Glutamatergic neuron (in vitro differentiated cells): Measurements from ENCODE around the gene FHIT. TPM values are rescaled to one million over a fixed set of nuclear protein-coding genes. Genes with fewer than 3 reads are reported as not detected.
"Not testable (repeated sequence)": the region's sequence is repeated elsewhere in the genome, so short reads cannot be mapped to it uniquely, and the experiment has no call there.

Experiments
- DNase-seq: peaks from one replicate; pipeline ENCODE4 v3.0.0; 2022
- H3K27ac Mint-ChIP-seq: one replicate; pipeline ENCODE4 v1.8.0; 2020; ENCODE audit warnings: mild to moderate bottlenecking, mixed read lengths, inconsistent platforms; ENCODE audit not compliant: unreplicated experiment
- H3K27me3 Mint-ChIP-seq: one replicate; pipeline ENCODE4 v1.8.0; 2020; ENCODE audit warnings: mild to moderate bottlenecking, moderate library complexity, mixed read lengths, inconsistent platforms; ENCODE audit not compliant: unreplicated experiment
- H3K36me3 Mint-ChIP-seq: one replicate; pipeline ENCODE4 v1.8.0; 2020; ENCODE audit warnings: mild to moderate bottlenecking, mixed read lengths, inconsistent platforms; ENCODE audit not compliant: unreplicated experiment
- H3K4me1 Mint-ChIP-seq: one replicate; pipeline ENCODE4 v1.8.0; 2020; ENCODE audit warnings: mild to moderate bottlenecking, low read depth, mixed read lengths, inconsistent platforms; ENCODE audit not compliant: unreplicated experiment
- H3K4me3 Mint-ChIP-seq: one replicate; pipeline ENCODE4 v1.8.0; 2020; ENCODE audit warnings: mild to moderate bottlenecking, mixed read lengths, inconsistent platforms; ENCODE audit not compliant: unreplicated experiment
- H3K9me3 Mint-ChIP-seq: one replicate; pipeline ENCODE4 v1.8.0; 2020; ENCODE audit warnings: mild to moderate bottlenecking, moderate library complexity, mixed read lengths, inconsistent platforms; ENCODE audit not compliant: unreplicated experiment
- CTCF ChIP-seq: fragments of 200-600 bp; sonication (generic); IDR thresholded peaks from one replicate; pipeline ENCODE4 v1.5.0; 2021; ENCODE audit not compliant: partially characterized antibody, unreplicated experiment
- total RNA-seq: library from RNA; stranded (reverse); fragmentation: NEBNext Ultra II Directional; extraction: Animal tissue kit (Norgen Biotek cat#: 25700); gene quantifications from one replicate; pipeline ENCODE4 v1.2.1, GENCODE V29; 2021; ENCODE audit not compliant: unreplicated experiment

The FHIT gene
- total RNA-seq, 1 donor from 2014 or later, result 15.2 TPM

GRCh38 chr3:61053781-61054496 is 197.3 kb downstream of the FHIT start:
- Mint-ChIP-seq H3K36me3 (no peaks in the 10 kb centered on the region), H3K27ac (no peak overlapping the region), H3K4me1 (no peaks in the 10 kb centered on the region), H3K4me3 (no peak overlapping the region), H3K9me3 (no peaks in the 10 kb centered on the region), H3K27me3 (no peaks in the 10 kb centered on the region)
- TF ChIP-seq CTCF, result no peak
- no peak for DNase-seq

GRCh38 chr3:61052851-61053250 is 198.4 kb downstream of the FHIT start:
- no peak overlapping the region for H3K4me3 Mint-ChIP-seq
- no peaks in the 10 kb centered on the region for H3K9me3 Mint-ChIP-seq
- H3K27ac Mint-ChIP-seq, result no peak overlapping the region
- no peaks in the 10 kb centered on the region for H3K36me3 Mint-ChIP-seq
- no peaks in the 10 kb centered on the region for H3K4me1 Mint-ChIP-seq
- H3K27me3 Mint-ChIP-seq, result no peaks in the 10 kb centered on the region
- no peak for TF ChIP-seq CTCF
- DNase-seq, result no peak

- no peak for TF ChIP-seq CTCF
- Mint-ChIP-seq H3K4me1 (no peaks in the 10 kb centered on the region), H3K27me3 (no peaks in the 10 kb centered on the region), H3K4me3 (no peak overlapping the region), H3K9me3 (no peaks in the 10 kb centered on the region), H3K27ac (no peak overlapping the region), H3K36me3 (no peaks in the 10 kb centered on the region)
- DNase-seq, result no peak
Measured at GRCh38 chr3:61051666-61052065, 199.6 kb downstream of the FHIT start.

GRCh38 chr3:61045169-61045568 is 206.1 kb downstream of the FHIT start:
- not testable (repeated sequence) for H3K4me1 Mint-ChIP-seq, H3K27ac Mint-ChIP-seq, H3K4me3 Mint-ChIP-seq, H3K36me3 Mint-ChIP-seq, DNase-seq, H3K27me3 Mint-ChIP-seq, H3K9me3 Mint-ChIP-seq

- no peak for TF ChIP-seq CTCF
Measured at GRCh38 chr3:61043156-61043555, 208.1 kb downstream of the FHIT start.

More at GRCh38 chr3:61043156-61043555, 208.1 kb downstream of the FHIT start:
- no peak for DNase-seq
- Mint-ChIP-seq H3K27ac (no peak overlapping the region), H3K4me1 (no peaks in the 10 kb centered on the region), H3K27me3 (no peaks in the 10 kb centered on the region), H3K4me3 (no peak overlapping the region), H3K36me3 (no peaks in the 10 kb centered on the region), H3K9me3 (peaks cover 2% of the 10 kb centered on the region)
